ENCODE results near the gene KCNIP4. TPM values are rescaled to one million over a fixed set of nuclear protein-coding genes. Genes with fewer than 3 reads are reported as not detected.

The KCNIP4 gene
- total and polyA plus RNA-seq, 2 of the 4 experiments (the other 2 are of a cell fraction), result not detected

DNA sequence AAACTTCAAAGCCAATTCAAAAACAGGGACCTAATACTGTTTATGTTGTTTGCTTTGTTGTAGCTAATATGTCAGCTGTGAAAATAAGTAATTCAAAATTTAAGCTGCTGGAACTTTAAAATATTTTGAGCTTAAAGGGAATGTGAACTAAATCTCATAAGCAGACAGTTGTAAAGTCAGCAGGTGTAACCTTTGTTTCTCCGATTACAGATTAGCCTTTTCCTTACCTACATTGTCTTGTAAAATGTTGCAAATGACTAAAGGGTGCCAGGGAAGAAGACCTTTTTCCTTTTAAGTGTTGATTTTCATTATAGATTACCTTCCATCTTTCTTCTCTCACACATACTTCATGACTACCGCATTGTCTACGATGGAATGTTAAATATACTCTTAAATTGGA, 405.1 kb downstream of the KCNIP4 start:
- intact Hi-C loops (cut with micrococcal nuclease), result no loop called here
- Histone ChIP-seq H3K9ac (ENCODE audit: low read depth, low read length) (no peak overlapping the region), H2BK5ac (ENCODE audit: low read depth, low read length, poor library complexity, severe bottlenecking) (no peak overlapping the region), H3K4me1 (ENCODE audit: control insufficient read depth, insufficient read depth, low read length) (no peaks in the 10 kb centered on the region), H2AFZ (replicated peaks; ENCODE audit: low read length, poor library complexity) (no peak overlapping the region), H4K5ac (ENCODE audit: low read depth, low read length) (no peak overlapping the region), H4K8ac (ENCODE audit: low read depth in 2 of 2, low read length in 2 of 2) (no peak overlapping the region), H3K9me3 (ENCODE audit: control insufficient read depth, insufficient read depth, low read length) (peaks cover 5% of the 10 kb centered on the region; the same call in 1 of the 2 replicates), H2AK9ac (replicated peaks; ENCODE audit: low read depth, low read length, poor library complexity) (no peak overlapping the region), H2BK15ac (ENCODE audit: low read depth, low read length) (no peak overlapping the region), H3K9me1 (ENCODE audit: insufficient read depth, low read length) (no peaks in the 10 kb centered on the region), H4K91ac (ENCODE audit: insufficient read depth, low read depth, low read length) (no peak overlapping the region), H2AK5ac (ENCODE audit: low read depth, low read length) (no peak overlapping the region), H3K27ac (ENCODE audit: insufficient read depth, low read length) (no peak overlapping the region), H3K27me3 (ENCODE audit: control insufficient read depth, insufficient read depth, low read length) (no peaks in the 10 kb centered on the region), H3K4ac (ENCODE audit: low read depth, low read length) (no peak overlapping the region), H3K23ac (ENCODE audit: low read depth, low read length) (no peak overlapping the region), H3K36me3 (ENCODE audit: control insufficient read depth, insufficient read depth, low read length) (no peaks in the 10 kb centered on the region), H3K4me3 (ENCODE audit: insufficient read depth, low read depth, low read length) (no peak overlapping the region), H3K18ac (ENCODE audit: low read depth, low read length) (no peak overlapping the region), H3K14ac (replicated peaks; ENCODE audit: low read depth, low read length) (no peak overlapping the region), H3K4me2 (ENCODE audit: low read depth, low read length) (no peak overlapping the region), H4K20me1 (ENCODE audit: insufficient read depth, low read length) (no peaks in the 10 kb centered on the region), H3K56ac (ENCODE audit: extremely low read depth, insufficient read depth, low read length) (no peak overlapping the region), H3K79me1 (ENCODE audit: low read depth in 1 of 2, low read length in 2 of 2) (no peaks in the 10 kb centered on the region), H2BK20ac (ENCODE audit: low read depth, low read length) (no peak overlapping the region), H2BK120ac (ENCODE audit: low read depth, low read length) (no peak overlapping the region)
- in situ Hi-C loops (cut with MboI; ENCODE audit: low sequenced_read_pairs), result no loop called here
- TF ChIP-seq NFE2L2 (IDR thresholded peaks at IDR 0.05; ENCODE audit: low read depth, low read length) (no peak), CEBPB (IDR thresholded peaks at IDR 0.05; ENCODE audit: low read depth, low read length) (no peak), FOS (IDR thresholded peaks at IDR 0.05; ENCODE audit: low read depth, low read length) (no peak), MAZ (IDR thresholded peaks at IDR 0.05; ENCODE audit: borderline replicate concordance, low read depth, low read length) (no peak), SMC3 (IDR thresholded peaks at IDR 0.05; ENCODE audit: low read depth, low read length) (no peak)
- DNase-seq (no peak), ATAC-seq (ENCODE audit: low read depth) (no peak)
- dilution Hi-C loops (cut with HindIII; ENCODE audit: low sequenced_read_pairs, unreplicated experiment), result no loop called here
- POLR2A ChIA-PET (ENCODE audit: unreplicated experiment), result no interaction called here
- WGBS, 2 experiments (ENCODE audit: extremely low coverage in 2 of 2, insufficient read length in 1 of 2), result no CpG with 5 or more reads among the region's 3 CpGs
- CTCF ChIA-PET, result interaction anchor here (0.5 kb wide), 1 partner anchor 182 kb away, joined by 3 read pairs; no protein-coding TSS in a partner anchor
- BruUV-seq (replicated peaks), result no TSS peak
